Esophagus muscularis mucosa (tissue), 4 donors: Measurements from ENCODE around the gene SLBP.
"Not testable (repeated sequence)": the region's sequence is repeated elsewhere in the genome, so short reads cannot be mapped to it uniquely, and the experiment has no call there.

Experiments used
- EP300 ChIP-seq: sonication (generic); formaldehyde crosslinking; IDR thresholded peaks from one replicate; pipeline ENCODE4 v1.6.1; 2017; ENCODE audit warnings: antibody characterized with exemption
- POLR2A ChIP-seq: fragments of 450-650 bp; IDR thresholded peaks from one replicate; pipeline ENCODE4 v1.6.1; 2017; ENCODE audit warnings: antibody characterized with exemption, moderate library complexity, mild to moderate bottlenecking, low read depth
- TF ChIP-seq, protein P1 (sequence below), 3 experiments: fragments of 200-600 bp in 2 of 3; fragments of 450-650 bp in 1 of 3; sonication (generic) in 2 of 3; IDR thresholded peaks; one replicate each; pipeline ENCODE4 v1.5.1; 2017 to 2019; ENCODE audit warnings: antibody characterized with exemption in 3 of 3, mild to moderate bottlenecking in 2 of 3, moderate library complexity in 1 of 3

DNA sequence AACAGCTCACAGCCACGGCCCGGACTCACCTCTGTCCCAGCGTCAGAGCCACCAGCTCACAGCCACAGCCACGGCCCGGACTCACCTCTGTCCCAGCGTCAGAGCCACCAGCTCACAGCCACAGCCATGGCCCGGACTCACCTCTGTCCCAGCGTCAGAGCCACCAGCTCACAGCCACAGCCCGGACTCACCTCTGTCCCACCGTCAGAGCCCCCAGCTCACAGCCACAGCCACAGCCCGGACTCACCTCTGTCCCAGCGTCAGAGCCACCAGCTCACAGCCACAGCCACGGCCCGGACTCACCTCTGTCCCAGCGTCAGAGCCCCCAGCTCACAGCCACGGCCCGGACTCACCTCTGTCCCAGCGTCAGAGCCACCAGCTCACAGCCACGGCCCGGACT, 41.1 kb downstream of the SLBP start:
- TF ChIP-seq, protein P1, sequence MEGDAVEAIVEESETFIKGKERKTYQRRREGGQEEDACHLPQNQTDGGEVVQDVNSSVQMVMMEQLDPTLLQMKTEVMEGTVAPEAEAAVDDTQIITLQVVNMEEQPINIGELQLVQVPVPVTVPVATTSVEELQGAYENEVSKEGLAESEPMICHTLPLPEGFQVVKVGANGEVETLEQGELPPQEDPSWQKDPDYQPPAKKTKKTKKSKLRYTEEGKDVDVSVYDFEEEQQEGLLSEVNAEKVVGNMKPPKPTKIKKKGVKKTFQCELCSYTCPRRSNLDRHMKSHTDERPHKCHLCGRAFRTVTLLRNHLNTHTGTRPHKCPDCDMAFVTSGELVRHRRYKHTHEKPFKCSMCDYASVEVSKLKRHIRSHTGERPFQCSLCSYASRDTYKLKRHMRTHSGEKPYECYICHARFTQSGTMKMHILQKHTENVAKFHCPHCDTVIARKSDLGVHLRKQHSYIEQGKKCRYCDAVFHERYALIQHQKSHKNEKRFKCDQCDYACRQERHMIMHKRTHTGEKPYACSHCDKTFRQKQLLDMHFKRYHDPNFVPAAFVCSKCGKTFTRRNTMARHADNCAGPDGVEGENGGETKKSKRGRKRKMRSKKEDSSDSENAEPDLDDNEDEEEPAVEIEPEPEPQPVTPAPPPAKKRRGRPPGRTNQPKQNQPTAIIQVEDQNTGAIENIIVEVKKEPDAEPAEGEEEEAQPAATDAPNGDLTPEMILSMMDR (IDR thresholded peaks at IDR 0.05) = not testable (repeated sequence)
- TF ChIP-seq EP300, POLR2A: not testable (repeated sequence)
